Measurements from ENCODE around the gene TFF1. TPM values are rescaled to one million over a fixed set of nuclear protein-coding genes. Genes with fewer than 3 reads are reported as not detected.

TFF1 gene
- polyA plus RNA-seq, 3 donors from 2014 or later, result not detected

DNA sequence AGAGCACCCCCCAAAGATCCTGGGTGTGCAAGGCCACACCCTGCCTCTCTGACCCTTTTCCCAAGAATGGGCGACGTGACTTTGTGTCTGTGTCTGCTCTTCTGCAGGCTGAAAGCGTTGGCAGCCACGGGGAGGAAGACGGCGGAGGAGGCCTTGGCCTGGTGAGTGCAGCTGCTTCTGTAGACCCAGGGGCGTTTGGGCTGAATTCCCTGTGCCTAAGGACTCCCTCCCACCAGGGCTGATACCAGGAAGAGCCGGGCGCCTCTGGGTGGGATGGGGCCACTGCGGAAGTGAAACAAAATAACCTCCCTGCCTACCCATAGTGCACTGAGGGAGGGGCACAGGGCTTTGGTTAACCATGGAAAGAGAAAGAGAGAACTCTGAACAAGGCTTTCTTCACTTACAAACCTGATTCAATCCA is 39.9 kb upstream of the TFF1 start:
- peaks cover 12 to 13% of the 10 kb centered on the region in 2 donors for H3K4me1 Mint-ChIP-seq
- H3K27me3 Mint-ChIP-seq (ENCODE audit: low read depth in 3 of 3), result peaks cover 0 to 15% (median 9%) of the 10 kb centered on the region in 3 donors
- H3K9me3 Mint-ChIP-seq, result peaks cover 0 to 6% (median 0%) of the 10 kb centered on the region in 6 donors
- no peak overlapping the region for H3K27ac Mint-ChIP-seq
- peaks cover 0 to 8% (median 4%) of the 10 kb centered on the region in 3 donors for H3K36me3 Mint-ChIP-seq
- no peak for DNase-seq
- no peak overlapping the region for H3K4me3 Mint-ChIP-seq

DNA sequence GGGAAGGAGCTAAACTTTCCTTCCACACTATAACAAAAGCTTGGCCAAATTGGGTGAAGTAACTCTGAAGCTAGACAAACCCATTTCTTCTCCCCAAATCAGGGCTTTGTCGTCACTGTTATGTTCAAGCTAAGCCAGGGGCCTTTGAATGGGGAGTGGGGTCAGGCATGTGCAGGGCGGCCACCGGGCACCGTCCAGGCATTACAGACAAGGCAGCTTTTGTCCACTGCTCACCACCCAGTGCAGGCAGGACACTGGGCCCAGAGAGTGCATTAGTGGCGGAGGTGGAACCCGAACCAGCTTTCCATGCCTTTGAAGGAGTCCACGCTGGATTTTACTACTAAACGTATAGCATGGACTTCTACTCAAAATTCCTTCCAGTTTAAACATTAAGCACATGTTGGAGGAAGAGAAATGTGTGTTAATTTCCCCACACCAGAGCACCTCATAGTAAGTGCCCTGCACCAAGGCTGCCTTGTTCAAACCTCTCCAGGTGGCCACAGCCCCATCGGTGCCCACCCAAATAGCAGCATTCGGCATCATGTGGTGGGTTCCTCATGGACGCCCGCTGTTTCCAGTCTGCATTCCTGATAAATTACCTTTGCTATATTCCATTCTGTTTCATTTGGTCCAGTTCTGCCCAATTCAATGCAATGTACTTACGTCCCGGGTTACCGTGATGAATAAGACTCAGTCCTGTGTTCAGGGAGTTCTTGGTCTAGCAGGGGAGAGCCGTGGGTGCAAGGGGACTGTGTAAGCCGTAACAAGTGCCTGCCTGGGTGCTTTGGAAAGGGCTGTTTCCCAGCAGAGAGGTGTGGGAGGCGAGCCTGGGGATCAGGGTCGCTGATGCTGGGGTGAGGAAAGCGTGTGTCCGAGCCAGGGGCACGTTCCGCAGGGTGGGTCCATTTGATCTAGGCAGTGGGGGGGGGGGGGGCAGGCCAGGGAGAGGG is 39.0 kb upstream of the TFF1 start:
- peaks cover 0 to 6% (median 0%) of the 10 kb centered on the region in 6 donors for H3K9me3 Mint-ChIP-seq
- peaks cover 0 to 15% (median 9%) of the 10 kb centered on the region in 3 donors for H3K27me3 Mint-ChIP-seq (ENCODE audit: low read depth in 3 of 3)
- peak overlapping the region in 1 of 5 donors; percentile 41 for H3K4me3 Mint-ChIP-seq
- peaks cover 12 to 13% of the 10 kb centered on the region in 2 donors for H3K4me1 Mint-ChIP-seq
- no peak overlapping the region for H3K27ac Mint-ChIP-seq
- H3K36me3 Mint-ChIP-seq, result peaks cover 0 to 8% (median 4%) of the 10 kb centered on the region in 3 donors
- DNase-seq, result no peak

DNA sequence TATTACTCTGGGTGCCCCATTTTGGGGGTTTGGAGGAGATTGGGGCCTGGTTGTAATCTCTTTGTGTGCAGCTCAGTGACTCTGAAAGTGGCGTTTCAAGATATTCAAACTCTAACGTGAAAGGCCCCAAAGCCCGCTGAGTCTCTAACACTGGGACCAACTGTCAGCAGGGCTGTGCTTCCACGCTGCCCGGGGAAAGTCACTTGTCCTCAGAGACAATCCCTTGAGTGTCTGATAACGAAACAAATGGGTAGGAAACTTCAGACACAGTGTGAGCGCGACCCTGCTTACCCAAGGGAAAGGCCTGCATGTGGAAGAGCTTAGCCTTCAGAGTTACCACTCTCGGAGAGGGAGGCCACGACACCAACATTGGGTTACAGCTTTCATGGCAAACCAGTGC is 38.2 kb upstream of the TFF1 start:
- peaks cover 0 to 6% (median 0%) of the 10 kb centered on the region in 6 donors for H3K9me3 Mint-ChIP-seq
- H3K36me3 Mint-ChIP-seq, result peaks cover 0 to 8% (median 4%) of the 10 kb centered on the region in 3 donors
- no peak for DNase-seq
- no peak overlapping the region for H3K27ac Mint-ChIP-seq
- H3K4me1 Mint-ChIP-seq, result peaks cover 12 to 13% of the 10 kb centered on the region in 2 donors
- peaks cover 0 to 13% (median 6%) of the 10 kb centered on the region in 3 donors for H3K27me3 Mint-ChIP-seq (ENCODE audit: low read depth in 3 of 3)
- H3K4me3 Mint-ChIP-seq, result peak overlapping the region in 1 of 5 donors; percentile 58

DNA sequence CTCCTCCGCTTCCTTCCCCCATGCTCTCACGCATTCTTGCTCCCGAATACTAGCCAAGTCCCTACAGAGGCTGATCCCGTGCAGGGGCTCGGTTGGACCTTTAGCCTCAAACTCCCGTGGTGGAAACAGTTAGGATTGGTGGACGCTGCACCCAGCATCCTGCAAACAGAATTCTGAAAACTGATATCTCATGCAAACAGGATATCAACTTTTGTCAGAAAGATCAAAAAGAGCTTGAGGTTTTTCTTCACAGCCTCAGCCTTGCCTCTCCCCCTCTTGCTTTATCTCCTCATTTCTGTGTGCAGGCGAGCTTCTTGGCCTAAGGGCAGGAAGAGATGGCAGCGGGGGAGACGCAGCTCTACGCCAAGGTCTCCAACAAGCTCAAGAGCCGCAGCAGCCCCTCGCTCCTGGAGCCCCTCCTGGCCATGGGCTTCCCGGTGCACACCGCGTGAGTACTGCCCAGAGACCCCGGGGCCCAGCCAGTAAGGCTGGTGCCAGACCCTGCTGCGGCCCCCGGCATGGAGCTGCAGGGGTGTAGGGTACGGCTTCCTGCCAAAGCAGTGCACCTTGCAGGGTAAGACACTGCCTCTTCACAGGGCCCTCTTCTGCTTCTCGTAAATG is 37.4 kb upstream of the TFF1 start, which contains the start of gene UBASH3A:
Gene UBASH3A, plus strand, starts transcription at position 292 of the 621 bp plus-strand sequence. Its CDS starts 44 bp downstream, at position 336.
- no peak for DNase-seq

GRCh38 chr21:42401820-42402251 is 35.5 kb upstream of the TFF1 start:
- Mint-ChIP-seq H3K36me3 (peaks cover 0 to 8% (median 4%) of the 10 kb centered on the region in 3 donors), H3K27me3 (ENCODE audit: low read depth in 3 of 3) (peaks cover 3 to 13% (median 3%) of the 10 kb centered on the region in 3 donors), H3K4me1 (peaks cover 12 to 13% of the 10 kb centered on the region in 2 donors), H3K4me3 (no peak overlapping the region), H3K27ac (no peak overlapping the region), H3K9me3 (peaks cover 0 to 6% (median 0%) of the 10 kb centered on the region in 6 donors)
- DNase-seq, result no peak

More for the DNA sequence above, 37.4 kb upstream of the TFF1 start, which contains the start of gene UBASH3A:
- Mint-ChIP-seq H3K4me3 (peak within 1 kb of the TSS in 3 of 5 donors; percentile 21 to 58 (median 25)), H3K9me3 (peaks cover 0 to 6% (median 0%) of the 10 kb centered on the region in 6 donors), H3K4me1 (peaks cover 12 to 13% of the 10 kb centered on the region in 2 donors), H3K36me3 (peaks cover 0 to 8% (median 4%) of the 10 kb centered on the region in 3 donors), H3K27ac (no peak within 1 kb of the TSS), H3K27me3 (ENCODE audit: low read depth in 3 of 3) (peaks cover 0 to 13% (median 3%) of the 10 kb centered on the region in 3 donors)

DNA sequence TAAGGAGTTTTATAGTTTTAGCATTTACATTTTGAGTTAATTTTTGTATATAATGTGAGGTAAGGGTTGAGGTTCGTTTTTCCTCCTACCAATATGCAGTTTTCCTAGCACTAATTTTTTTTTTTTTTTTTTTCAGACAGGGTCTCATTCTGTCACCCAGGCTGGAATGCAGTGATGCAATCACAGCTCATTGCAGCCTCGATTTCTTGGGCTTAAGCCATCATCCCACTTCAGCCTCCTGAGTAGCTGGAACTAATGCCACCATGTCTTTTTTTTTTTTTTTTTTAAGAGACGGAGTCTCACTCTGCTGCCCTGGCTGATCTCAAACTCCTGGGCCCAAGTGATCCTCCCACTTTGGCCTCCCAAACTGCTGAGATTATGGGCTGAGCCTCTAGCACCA is 34.8 kb upstream of the TFF1 start:
- DNase-seq, result no peak
- H3K4me1 Mint-ChIP-seq, result peaks cover 12% of the 10 kb centered on the region in 2 donors
- peaks cover 0 to 6% (median 0%) of the 10 kb centered on the region in 6 donors for H3K9me3 Mint-ChIP-seq
- H3K27ac Mint-ChIP-seq, result no peak overlapping the region
- no peak overlapping the region for H3K4me3 Mint-ChIP-seq
- H3K27me3 Mint-ChIP-seq (ENCODE audit: low read depth in 3 of 3), result peaks cover 3 to 13% (median 3%) of the 10 kb centered on the region in 3 donors
- H3K36me3 Mint-ChIP-seq, result peaks cover 0 to 8% (median 4%) of the 10 kb centered on the region in 3 donors

- Mint-ChIP-seq H3K36me3 (peaks cover 0 to 8% (median 4%) of the 10 kb centered on the region in 3 donors), H3K9me3 (peaks cover 0 to 6% (median 0%) of the 10 kb centered on the region in 6 donors), H3K27ac (no peak overlapping the region), H3K27me3 (ENCODE audit: low read depth in 3 of 3) (peaks cover 3 to 9% (median 3%) of the 10 kb centered on the region in 3 donors), H3K4me1 (peaks cover 10 to 12% of the 10 kb centered on the region in 2 donors), H3K4me3 (no peak overlapping the region)
- no peak for DNase-seq
These were observed 34.2 kb upstream of the TFF1 start for GRCh38 chr21:42400525-42400924.

- Mint-ChIP-seq H3K27ac (no peak overlapping the region), H3K4me1 (peaks cover 4 to 8% of the 10 kb centered on the region in 2 donors), H3K4me3 (no peak overlapping the region), H3K27me3 (ENCODE audit: low read depth in 3 of 3) (peaks cover 3 to 10% (median 9%) of the 10 kb centered on the region in 3 donors), H3K36me3 (peaks cover 0 to 8% (median 4%) of the 10 kb centered on the region in 3 donors), H3K9me3 (peaks cover 0 to 6% (median 0%) of the 10 kb centered on the region in 6 donors)
- no peak for DNase-seq
These were observed 32.2 kb upstream of the TFF1 start for GRCh38 chr21:42398436-42399028.

DNA sequence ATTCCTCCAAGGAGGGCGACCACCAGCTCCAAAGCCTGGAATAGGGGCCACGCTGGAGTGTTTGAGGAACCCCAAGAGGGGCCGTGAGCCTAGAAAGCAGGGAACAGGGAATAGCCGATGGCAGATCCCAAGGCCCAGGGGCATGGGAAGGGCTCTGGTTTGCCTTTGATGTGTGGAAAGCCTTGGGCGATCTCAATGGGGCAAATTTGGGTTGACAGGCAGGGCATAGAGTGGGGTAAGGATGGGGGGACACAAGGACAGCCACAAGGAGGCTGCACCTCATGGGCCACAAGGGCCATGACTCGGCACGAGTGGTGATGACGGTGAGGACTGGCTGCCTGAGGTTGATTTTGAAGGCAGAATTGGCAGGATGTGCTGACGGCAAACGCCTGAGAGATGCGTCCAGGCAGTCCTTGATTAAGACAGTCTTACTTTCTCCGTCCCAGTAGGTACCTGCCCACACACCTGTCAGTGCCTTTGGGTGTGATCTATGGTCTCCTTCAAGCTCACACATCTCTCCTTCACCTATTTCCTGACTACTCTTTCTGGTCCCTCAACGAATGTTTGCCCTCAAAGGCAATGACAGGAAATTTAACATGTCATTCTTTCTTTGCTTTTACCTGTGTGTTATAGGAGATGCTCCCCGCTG is 31.5 kb upstream of the TFF1 start:
- no peak for DNase-seq
- H3K36me3 Mint-ChIP-seq, result peaks cover 0 to 8% (median 4%) of the 10 kb centered on the region in 3 donors
- peaks cover 5 to 12% (median 9%) of the 10 kb centered on the region in 3 donors for H3K27me3 Mint-ChIP-seq (ENCODE audit: low read depth in 3 of 3)
- no peak overlapping the region for H3K27ac Mint-ChIP-seq
- H3K4me3 Mint-ChIP-seq, result no peak overlapping the region
- peaks cover 0 to 6% (median 0%) of the 10 kb centered on the region in 6 donors for H3K9me3 Mint-ChIP-seq
- H3K4me1 Mint-ChIP-seq, result peaks cover 4 to 5% of the 10 kb centered on the region in 2 donors

DNA sequence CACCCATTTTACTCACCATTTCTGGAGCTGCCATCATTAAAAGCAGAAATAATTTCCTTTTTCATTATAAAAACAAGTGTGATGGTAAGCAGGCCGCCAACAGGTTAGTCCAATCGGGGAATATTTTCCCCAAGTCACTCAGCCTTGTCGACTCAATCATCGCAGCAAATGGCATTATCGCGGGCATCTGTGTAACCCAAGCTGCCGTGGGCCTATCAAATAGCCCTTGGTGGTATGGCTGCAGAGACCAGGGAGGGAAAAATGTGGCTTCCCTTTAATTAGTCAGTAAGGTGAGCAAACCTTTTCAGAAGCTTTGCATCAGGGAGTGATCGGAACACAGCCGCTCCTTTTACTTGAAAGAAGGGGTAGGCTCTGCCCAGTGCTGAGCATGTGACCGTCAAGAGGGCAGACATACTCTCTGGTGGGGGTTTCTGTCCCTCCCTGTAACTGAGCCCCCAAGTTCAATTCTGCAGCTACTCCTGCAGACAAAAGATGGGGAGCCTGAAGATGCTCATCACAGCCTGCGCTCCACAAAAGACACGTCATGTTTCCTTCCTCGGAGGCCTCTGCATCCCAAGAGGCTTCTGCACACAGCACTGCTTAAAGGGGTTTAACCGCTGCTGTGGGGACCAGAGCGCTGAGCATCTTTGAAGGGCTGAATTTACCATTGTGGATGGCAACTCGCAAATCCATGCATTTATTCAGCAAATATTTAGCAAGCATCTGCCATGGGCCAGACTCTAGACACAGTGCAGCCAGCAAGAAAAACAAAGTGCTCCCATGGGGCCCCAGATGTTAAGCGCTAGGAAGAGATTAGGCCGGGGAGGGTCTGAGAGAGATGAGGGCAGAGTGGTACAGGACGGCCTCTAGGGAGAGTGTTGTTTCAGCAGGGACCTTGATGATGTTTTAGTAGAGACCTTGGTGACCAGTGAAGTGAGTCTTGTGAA is 30.7 kb upstream of the TFF1 start:
- Mint-ChIP-seq H3K4me3 (no peak overlapping the region), H3K4me1 (peaks cover 0 to 4% of the 10 kb centered on the region in 2 donors), H3K27ac (no peak overlapping the region), H3K36me3 (peaks cover 0 to 6% (median 4%) of the 10 kb centered on the region in 3 donors), H3K9me3 (peaks cover 0 to 6% (median 0%) of the 10 kb centered on the region in 6 donors), H3K27me3 (ENCODE audit: low read depth in 3 of 3) (peaks cover 8 to 14% (median 8%) of the 10 kb centered on the region in 3 donors)
- no peak for DNase-seq

- Mint-ChIP-seq H3K27ac (no peak within 1 kb of the TSS), H3K36me3 (no peaks in the 10 kb centered on the region), H3K27me3 (ENCODE audit: low read depth in 3 of 3) (peaks cover 7 to 13% (median 8%) of the 10 kb centered on the region in 3 donors), H3K4me1 (peaks cover 0 to 4% of the 10 kb centered on the region in 2 donors), H3K4me3 (no peak within 1 kb of the TSS), H3K9me3 (no peaks in the 10 kb centered on the region)
- no peak for DNase-seq
These were observed 29.7 kb upstream of the TFF1 start, which contains the start of gene TMPRSS3 for GRCh38 chr21:42395905-42396651. Gene TMPRSS3 (minus strand): TSS chr21:42396052. CDS start chr21:42395417, 635 bp downstream.
